Chondrocyte (in vitro differentiated cells): ENCODE results near the gene PCYT2. TPM values are rescaled to one million over a fixed set of nuclear protein-coding genes. Genes with fewer than 3 reads are reported as not detected.
A peak's percentile ranks its signal among the peaks of the same experiment; 100 is the strongest.
"Not testable (repeated sequence)": the region's sequence is repeated elsewhere in the genome, so short reads cannot be mapped to it uniquely, and the experiment has no call there.

Source experiments
- DNase-seq: peaks from one replicate; pipeline ENCODE4 v3.0.0; 2021; ENCODE audit warnings: mixed read lengths, low spot score
- H3K27ac Mint-ChIP-seq: one replicate; pipeline ENCODE4 v1.8.0; 2021; ENCODE audit warnings: mild to moderate bottlenecking, moderate library complexity, mixed read lengths; ENCODE audit not compliant: unreplicated experiment
- H3K27me3 Mint-ChIP-seq: 2 replicates; pipeline ENCODE4 v1.8.0; 2021; ENCODE audit warnings: low read depth, mixed read lengths
- H3K36me3 Mint-ChIP-seq: 2 replicates; pipeline ENCODE4 v1.8.0; 2021; ENCODE audit warnings: low read depth, mixed read lengths
- H3K4me1 Mint-ChIP-seq: 2 replicates; pipeline ENCODE4 v1.8.0; 2021; ENCODE audit warnings: low read depth, mild to moderate bottlenecking, mixed read lengths
- H3K4me3 Mint-ChIP-seq: one replicate; pipeline ENCODE4 v1.8.0; 2021; ENCODE audit warnings: mild to moderate bottlenecking, moderate library complexity, mixed read lengths; ENCODE audit not compliant: unreplicated experiment
- H3K9me3 Mint-ChIP-seq: 2 replicates; pipeline ENCODE4 v1.8.0; 2021; ENCODE audit warnings: low read depth, mixed read lengths
- CTCF ChIP-seq: fragments of 200-600 bp; sonication (generic); IDR thresholded peaks from 2 replicates; pipeline ENCODE4 v1.5.0; 2021; ENCODE audit warnings: antibody characterized with exemption, mild to moderate bottlenecking, moderate library complexity
- total RNA-seq: library from RNA; stranded (reverse); gene quantifications from 3 replicates; pipeline ENCODE4 v1.2.1, GENCODE V29; 2021

The PCYT2 gene
- total RNA-seq, 1 donor from 2014 or later = 28.8 TPM

DNA sequence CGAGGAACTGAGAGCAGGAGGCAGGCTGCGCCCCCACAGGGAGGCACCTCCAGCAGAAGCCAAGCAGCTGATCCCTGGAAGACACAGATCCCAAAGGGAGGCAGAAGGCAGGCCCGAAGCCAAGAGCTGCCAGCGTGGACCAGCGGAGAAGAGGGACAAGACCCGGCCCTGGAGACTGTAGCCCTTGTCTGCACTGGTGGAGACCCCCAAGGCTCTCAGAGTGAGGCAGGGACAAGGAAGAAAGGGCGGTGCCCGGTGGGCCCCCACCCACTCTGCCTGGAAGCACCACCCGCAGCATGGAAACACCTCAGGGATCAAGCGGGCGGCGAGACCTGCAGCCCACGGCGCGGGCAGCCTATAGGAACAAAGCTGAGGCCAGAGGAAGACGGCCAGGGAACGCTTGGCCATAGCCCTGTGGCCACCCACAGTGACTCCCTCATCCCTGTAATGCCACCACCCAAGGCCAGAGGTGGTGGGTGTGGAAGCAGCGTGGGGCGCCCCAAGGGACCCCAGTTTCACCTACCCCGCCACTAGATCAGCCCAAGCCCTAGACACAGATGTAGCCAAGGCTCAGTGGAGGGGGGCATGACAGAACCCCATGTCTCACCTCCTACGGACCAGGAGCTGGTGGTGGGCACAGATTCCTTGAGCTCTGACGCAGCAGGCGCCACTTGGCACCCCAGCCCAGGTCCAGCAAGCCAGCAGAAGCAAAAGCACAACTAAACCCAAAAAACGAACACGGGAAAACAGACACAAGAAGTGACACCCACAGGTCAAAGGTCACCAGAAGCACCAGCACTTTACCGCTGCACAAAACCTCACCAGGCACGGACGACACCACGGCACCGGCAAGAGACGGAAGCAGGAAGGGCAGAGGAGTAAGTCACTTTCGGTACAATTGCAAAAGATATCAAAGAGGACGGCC, 9.7 kb upstream of the PCYT2 start:
- Mint-ChIP-seq H3K27me3 (no peaks in the 10 kb centered on the region), H3K36me3 (peaks cover 8% of the 10 kb centered on the region), H3K4me1 (peaks cover 54% of the 10 kb centered on the region), H3K27ac (no peak overlapping the region), H3K9me3 (no peaks in the 10 kb centered on the region), H3K4me3 (no peak overlapping the region)
- TF ChIP-seq CTCF = no peak
- DNase-seq = no peak

DNA sequence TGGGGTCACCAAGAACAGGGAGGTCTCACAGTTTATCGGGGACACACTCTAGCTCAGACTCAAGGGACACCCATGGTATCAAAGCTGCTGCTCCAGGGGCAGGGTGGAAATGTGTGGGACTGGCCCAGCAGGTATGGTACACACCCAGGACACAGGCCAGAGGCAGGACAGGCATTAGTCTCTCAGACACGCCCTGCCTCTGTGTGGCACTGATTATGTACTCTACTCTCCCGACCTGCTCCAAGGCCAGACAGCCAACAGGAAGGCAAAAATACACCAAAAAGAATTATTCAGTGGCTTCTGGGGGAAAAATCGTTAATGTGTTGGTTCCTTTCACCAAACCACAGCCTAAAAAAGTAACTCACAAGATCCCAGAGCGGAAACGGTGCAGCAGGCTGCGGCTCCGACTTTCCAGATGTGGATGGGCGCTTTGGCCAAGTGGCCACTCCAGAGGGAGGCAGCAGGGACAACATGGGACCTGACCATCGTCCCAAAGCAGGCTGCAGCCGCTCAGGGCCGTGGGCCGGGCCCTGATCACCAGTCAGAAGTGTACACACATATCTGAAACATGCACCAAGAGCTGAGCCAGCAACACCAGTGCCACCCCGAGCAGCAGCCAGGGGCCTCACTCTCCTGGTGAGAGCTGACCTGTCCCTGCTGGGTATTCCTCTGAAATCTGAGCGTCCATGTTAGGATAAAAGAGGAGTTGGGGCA, 7.8 kb upstream of the PCYT2 start:
- no peak overlapping the region for H3K4me3 Mint-ChIP-seq
- H3K27ac Mint-ChIP-seq = peak overlapping the region; percentile 68
- peaks cover 13% of the 10 kb centered on the region for H3K36me3 Mint-ChIP-seq
- DNase-seq = no peak
- peaks cover 42% of the 10 kb centered on the region for H3K4me1 Mint-ChIP-seq
- no peaks in the 10 kb centered on the region for H3K27me3 Mint-ChIP-seq
- no peak for TF ChIP-seq CTCF
- no peaks in the 10 kb centered on the region for H3K9me3 Mint-ChIP-seq

DNA sequence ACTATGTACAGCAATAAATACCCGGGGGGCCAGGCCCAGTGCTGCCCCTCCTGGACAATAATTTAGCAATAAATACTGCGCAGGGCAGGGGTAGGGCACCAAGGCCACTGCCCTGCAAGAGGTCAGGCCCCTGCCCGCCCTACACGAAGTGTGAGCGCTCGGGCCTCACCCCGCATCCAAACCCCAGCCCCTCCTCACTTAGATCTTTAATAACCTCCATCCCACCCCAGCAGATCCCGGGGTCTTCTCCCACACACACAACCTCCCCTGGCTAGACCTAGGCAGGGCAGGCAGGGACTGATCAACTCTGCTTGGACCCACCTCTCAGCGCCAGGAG, 7.1 kb upstream of the PCYT2 start:
- DNase-seq, H3K27me3 Mint-ChIP-seq, H3K9me3 Mint-ChIP-seq: not testable (repeated sequence)
- H3K36me3 Mint-ChIP-seq = peaks cover 13% of the 10 kb centered on the region
- TF ChIP-seq CTCF = peak; percentile 53
- H3K27ac Mint-ChIP-seq = peak overlapping the region; percentile 84
- H3K4me1 Mint-ChIP-seq = peaks cover 37% of the 10 kb centered on the region
- H3K4me3 Mint-ChIP-seq = peak overlapping the region; percentile 77

DNA sequence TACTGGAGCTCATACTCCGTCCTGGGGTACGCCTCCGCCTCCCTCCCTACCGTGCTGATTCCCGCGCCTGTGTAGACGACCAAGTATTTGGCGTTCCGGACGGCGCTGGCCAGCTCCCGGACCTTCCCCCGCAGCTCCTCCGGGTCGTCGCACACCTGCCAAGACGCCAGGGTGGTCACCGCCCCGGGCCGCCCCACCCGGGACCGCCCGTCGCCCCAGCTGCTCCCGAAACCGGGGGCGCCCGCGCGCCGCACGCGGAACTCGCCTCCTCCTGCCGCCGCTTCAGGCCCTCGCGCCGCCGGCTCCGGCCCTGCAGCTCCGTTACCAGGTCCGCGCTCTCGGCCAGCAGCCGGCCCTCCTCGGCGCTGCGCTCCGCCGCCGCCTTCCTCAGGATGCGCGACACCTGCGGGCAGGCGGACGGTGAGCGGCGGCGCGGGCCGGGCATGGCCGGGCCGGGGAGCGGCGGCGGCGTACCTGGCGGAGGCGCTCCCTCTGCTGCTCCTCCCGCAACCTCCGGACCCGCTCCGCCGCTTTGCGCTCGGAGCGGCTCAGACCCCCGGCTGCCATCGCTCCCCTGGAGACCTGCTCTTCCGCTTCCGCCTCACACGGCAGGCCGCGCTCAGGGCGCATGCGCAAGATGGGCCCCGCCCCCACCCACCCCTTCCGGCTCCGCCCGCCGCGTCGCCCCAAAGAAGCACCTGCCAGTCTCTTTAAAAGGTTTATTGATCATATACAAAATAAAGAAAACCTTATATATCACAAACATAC, 6.5 kb upstream of the PCYT2 start, which contains the start of gene SIRT7:
Gene SIRT7 (minus strand): TSS at position 612 of the 768 bp plus-strand sequence. CDS start 45 bp downstream, at position 567.
- DNase-seq = no peak
- H3K36me3 Mint-ChIP-seq = peaks cover 17% of the 10 kb centered on the region
- H3K27ac Mint-ChIP-seq = peak within 1 kb of the TSS; percentile 84
- H3K4me1 Mint-ChIP-seq = peaks cover 32% of the 10 kb centered on the region
- peak within 1 kb of the TSS; percentile 77 for H3K4me3 Mint-ChIP-seq
- H3K27me3 Mint-ChIP-seq = no peaks in the 10 kb centered on the region
- H3K9me3 Mint-ChIP-seq = no peaks in the 10 kb centered on the region
- no peak for TF ChIP-seq CTCF
